GM21717 (cell line): ENCODE results near the gene KLK15.

Source experiments
- ATAC-seq: cut with Tn5 transposase; IDR thresholded peaks from one replicate; pipeline ENCODE4 v1.9.1; 2021; ENCODE audit warnings: mild to moderate bottlenecking, moderate library complexity; ENCODE audit not compliant: unreplicated experiment

Gene KLK15

DNA sequence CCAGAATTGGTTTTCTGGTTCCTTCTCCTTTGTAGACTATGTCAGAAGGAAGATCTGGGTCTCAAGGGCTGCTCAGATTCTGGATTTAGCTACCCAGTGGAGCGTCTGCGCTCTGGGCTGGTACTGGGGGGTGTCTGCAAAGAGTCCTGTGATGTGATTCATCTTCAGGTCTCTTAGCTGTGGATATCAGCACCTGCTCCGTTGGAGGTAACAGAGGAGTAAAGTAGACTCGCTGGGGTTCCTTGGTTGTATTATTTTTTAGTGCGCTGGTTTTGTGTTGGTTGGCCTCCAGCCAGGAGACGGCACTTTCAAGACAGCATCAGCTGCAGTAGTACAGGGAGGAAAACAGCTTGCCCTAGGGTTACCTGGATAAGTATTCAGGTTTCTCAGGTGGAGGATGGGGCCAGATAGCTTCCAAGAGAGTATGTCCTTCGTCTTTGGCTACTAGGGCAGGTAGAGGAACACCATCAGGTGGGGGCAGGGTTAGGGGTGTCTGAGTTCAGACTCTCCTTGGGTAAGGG is 10.4 kb upstream of the KLK15 start:
- no peak for ATAC-seq

DNA sequence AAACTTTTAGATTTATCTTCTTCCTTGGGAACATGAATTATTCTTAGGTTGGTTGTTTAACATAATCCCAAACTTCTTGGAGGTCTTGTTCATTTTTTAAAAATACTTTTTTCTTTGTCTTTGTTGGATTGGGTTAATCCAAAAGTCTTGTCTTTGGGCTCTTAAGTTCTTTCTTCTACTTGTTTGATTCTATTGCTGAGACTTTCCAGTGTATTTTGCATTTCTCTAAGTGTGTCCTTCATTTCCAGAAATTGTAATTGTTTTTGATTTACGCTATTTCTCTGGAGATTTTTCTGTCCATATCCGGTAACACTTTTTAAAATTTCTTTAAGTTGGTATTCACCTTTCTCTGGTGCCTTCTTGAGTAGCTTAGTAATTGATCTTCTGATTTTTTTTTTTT is 9.8 kb upstream of the KLK15 start:
- ATAC-seq = no peak

DNA sequence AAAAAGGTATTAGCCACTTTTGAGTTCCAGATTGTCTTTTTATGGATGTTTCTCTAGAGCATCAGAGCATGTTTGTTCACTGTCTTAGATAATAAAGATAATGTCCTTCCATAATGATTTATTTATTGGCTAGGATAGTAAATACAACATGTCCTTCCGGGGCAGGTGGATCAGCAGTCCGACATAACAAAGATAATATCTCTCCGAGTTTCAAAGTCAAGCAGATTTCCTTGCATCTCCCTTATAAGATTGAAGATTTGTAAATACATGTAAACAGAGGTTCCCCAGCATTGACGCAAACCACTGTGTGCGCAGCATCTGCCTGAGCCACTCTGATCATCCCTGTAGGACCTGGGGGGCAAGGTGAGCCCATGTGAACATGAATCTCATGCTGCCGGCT is 8.8 kb upstream of the KLK15 start:
- no peak for ATAC-seq

DNA sequence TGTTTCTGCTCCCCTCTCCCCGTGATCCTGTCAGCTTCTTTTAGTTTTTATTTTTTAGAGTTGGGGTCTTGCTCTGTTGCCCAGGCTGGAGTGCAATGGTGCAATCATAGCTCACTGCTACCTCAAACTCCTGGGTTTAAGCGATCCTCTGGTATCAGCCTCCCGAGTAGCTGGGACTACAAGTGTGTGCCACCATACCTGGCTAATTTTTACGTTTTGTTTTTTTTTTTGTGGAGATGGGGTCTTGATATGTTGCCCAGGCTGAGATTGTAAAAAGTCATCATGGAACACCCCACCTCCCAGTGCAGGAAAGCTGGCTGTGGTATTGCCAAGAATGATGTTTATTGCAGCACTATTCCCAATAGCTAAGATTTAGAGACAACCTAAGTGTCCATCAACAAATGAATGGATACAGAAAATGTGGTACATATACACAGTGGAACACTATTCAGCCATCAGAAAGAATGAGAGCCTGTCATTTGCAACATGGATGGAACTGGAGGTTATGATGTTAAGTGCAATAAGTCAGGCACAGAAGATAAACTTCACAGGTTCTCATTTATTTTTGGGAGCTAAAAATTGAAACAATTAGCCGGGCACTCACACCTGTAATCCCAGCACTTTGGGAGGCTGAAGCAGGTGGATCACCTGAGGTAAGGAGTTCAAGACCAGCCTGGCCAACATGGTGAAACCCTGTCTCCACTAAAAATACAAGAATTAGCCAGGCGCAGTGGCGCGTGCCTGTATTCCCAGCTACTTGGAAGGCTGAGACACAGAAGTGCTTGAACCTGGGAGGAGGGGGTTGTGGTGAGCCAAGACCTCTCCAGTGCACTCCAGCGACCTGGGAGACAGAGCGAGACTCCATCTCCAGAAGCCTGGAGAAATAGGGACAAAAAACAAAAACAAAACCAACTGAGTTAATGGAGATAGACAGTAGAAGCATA is 6.6 kb upstream of the KLK15 start:
- ATAC-seq = no peak

DNA sequence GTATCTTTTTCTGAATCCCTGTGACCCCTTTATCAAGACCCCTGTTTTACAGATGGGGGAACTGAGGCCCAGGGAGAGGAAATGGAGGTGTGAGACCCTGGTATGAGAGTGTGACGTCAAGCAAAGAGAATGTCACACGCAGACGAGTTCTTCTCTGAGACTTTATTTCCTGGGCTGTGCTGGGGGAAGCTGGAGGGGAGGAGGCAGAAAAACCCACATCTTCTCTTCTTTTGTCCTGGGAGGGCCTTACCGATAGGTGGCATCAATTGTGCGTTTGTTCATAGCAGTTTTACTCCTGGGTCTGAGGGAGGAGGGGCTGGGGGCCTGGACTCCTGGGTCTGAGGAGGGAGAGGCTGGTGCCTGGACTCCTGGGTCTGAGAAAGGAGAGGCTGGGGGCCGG is 4.9 kb upstream of the KLK15 start:
- no peak for ATAC-seq

DNA sequence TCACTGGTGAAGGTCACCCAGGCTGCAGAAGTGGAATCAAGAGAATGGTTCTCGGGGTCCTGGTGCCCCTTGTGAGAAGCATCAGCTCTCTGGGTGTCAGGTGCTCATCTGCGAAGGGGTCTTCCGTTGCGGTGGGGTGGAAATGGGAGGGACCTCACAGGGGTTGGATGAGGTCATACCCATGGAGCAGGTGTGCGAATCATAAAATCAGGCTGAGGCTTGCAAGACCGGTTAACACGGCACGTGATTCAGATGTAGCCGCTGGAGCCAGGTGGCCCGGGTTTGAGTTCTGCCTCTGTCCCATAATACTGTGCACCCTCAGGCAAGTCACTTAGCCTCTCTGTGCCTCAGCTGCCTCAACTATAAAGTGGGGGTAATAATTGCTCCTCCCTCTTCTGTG is 3.9 kb upstream of the KLK15 start:
- no peak for ATAC-seq

DNA sequence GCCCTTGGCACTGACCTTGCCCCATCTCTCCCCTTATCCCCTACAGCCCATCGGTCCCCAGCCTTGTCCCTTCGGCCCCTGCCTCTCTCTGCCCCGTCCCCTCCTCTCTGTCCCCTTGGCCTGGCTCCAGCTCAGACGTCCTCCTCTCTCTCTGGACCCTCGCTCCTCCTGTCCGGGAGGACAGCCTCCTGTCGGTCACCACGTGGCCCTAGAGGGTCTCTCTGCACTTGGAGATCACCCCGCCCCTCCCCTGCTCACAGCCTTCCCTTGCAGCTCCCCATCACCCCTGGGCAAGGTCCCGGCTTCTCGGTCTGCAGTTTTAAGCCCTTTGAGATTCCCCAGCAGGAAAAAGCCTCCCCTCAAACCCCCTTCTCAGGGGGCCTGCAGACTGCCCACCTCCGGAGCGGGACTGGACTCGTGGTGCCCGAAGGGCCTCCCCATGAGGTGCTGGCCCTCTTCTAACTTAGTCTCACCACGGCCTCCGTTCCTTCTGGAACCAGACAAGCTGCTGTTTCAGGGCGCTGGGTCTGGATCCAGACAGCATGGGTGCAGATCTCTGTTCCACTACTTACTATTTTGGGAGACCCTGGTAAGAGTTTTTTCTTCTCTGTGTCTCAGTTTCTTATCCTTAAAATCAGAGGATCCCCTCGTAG is 3.3 kb upstream of the KLK15 start:
- no peak for ATAC-seq

DNA sequence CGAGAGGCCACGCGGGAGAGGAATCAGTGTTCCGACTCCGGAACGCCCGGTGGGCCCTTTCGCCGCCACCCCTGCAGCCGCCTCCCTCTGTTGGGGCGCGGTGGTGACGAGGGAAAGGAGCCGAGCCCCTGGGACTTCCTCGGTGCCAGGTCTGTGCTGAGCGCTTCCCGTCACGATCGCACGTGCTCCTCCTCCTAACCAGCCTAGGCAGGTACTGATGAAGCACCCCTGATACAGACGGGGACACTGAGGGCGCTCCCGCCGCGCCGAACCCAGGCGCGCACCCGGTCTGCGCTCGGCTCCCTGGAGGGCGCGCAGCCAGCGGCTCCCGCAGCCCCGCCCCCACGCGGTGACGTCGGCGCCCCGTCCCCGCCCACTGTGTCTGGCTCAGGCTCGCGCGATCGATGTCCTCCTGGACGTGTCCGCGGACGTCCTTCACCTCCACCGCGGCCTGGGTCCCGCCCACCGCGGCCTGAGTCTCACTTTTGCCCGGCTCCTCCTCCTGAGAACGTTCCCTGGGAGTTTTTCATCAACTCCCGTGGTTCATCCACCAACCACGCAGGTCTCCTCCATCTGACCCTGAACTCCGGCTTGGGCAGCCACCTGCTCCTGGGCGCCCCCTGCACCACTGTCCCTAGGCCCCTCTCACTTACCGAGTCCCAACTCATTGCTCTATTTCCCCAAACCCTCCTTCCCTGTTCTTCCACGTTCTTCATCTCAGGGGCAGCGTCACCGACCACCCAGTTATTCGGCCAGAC is 2.6 kb upstream of the KLK15 start:
- no peak for ATAC-seq

DNA sequence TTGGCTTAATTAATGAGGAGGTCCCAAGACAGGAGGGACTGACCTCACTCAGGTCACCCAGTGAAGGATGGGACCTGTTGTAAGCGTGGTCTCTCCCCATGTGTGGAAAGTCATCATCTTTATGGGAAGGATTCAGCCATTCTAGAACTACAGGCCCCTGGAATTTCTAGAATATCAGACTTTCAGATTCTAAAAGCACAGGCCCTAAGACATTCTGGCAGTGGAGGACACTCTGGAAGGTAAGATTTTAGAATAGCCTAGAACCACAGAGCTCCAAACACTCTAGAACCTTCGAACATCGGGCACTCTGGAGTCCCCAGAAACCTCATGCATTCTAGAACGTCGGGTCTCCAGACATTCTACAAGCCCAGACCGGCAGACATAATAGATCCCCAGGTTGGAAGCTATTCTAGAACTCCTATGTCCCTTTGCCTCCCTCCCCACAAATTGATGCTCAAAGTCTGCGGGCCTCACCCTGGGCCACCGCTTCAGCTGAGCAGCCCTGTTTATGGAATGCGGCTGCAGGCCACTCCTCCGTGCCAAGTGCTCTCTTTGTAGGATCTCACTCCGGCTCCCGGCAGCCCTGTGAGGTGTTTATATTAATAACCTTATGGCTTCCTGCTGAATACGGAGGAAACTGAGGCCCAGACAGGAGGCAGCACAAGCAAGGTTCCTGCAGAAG is 1.9 kb upstream of the KLK15 start:
- ATAC-seq = no peak

DNA sequence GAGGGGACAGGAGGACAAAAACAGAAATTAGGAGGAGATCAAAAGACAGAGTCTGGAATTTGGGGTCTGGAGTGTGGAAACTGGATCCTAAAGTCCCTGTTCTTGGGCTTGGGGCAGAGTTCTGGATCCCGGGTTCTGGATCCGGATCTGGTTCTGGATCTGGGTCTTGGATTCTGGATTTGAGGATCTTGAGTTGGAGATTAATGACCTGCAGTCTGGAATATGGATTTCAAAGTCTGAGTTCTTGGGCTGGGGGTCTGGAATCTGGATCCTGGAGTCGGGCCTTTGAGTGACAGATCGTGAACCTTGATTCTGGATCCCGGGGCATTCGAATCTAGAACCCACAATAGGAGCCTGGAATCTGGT is 411 bp upstream of the KLK15 start:
- no peak for ATAC-seq

DNA sequence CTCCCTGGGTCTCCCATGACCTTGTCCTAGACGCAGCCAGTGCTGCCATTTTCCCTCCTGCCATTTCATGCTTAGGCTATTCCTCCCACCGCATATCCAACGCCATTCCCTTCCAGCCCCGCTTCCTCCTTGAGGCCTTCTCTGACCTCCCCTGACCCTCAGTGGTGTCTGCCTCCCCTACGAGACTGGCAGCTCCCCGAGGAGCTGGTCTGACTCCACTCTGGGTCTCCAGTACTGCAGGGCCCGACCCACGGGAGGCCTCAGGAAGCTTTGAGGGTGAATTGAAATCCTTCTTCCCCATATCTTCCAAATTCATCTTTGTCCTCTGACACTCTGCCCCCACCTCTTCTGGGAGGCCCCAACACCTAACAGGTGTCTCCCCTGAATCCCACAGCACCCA is 708 bp downstream of the KLK15 start:
- ATAC-seq = no peak

DNA sequence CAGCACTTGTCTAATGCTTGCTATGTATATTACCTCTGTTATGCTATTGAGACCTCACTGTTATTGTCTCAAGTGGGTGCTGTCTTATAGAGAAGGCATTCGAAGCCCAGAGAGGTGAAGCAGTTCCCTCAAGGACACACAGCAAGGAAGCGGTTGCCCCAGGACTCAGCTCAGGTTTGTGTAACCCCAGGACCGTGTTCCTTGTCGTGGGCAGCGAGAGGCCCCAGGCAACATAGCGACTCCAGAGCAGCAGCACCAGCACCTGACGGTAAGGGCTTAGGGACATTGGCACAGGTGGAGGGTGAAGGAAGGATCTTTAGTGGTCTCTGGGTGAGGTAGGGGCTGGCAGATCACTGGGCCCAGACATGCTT is 2.4 kb downstream of the KLK15 start:
- ATAC-seq = no peak

DNA sequence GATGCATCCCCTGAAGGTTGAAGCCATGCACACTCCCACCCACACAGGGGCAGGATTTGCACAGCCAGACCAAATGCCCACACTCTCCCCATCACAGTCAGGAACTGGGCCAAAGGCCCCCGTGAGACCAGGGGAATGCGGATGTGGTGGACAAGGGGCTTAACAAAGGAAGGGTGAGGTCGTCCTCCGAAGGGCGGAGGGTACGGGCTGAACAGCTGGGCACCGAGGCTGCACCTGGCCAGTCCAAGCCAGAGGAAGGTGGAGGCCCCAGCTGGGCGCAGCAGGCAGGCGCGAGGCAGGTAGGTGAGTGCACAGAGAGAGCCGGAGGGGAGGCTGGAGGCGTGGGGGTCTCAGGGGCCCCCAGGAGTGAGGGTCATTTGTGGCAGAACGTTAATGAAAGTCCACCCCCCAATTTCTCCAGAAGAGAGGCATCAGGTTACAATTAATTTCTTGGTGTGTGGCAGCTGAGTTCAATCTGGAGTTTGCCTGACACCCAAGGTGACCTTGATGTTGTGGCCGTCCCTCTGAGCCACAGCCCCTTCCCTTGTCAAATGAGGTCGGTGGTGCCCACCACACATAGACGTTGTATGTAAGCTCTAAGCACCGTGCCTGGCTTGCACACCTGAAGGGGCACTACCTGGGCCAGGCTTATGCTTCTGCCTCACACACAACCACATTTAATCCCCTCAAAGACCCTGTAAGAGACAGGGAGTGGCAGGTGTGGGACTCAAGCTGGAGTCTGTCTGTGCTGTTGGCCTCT is 2.9 kb downstream of the KLK15 start:
- no peak for ATAC-seq

DNA sequence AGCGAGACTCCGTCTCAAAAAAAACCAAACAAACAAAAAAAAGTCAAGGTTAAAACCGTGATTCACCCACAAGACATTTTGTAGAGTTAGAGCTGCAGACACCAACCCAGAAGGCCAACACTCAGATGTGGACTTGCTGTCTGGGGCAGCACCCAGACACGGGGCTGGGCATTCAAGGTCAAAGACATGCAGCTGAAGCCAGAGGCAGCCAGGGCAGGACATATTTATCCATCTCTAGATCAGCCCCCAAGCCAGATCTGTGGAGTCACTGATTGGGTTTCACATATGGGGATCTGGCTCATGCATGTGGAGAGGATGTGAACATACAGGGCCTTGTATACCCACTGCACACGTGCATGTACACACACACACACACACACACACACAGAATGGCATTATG is 3.6 kb downstream of the KLK15 start:
- ATAC-seq = no peak

DNA sequence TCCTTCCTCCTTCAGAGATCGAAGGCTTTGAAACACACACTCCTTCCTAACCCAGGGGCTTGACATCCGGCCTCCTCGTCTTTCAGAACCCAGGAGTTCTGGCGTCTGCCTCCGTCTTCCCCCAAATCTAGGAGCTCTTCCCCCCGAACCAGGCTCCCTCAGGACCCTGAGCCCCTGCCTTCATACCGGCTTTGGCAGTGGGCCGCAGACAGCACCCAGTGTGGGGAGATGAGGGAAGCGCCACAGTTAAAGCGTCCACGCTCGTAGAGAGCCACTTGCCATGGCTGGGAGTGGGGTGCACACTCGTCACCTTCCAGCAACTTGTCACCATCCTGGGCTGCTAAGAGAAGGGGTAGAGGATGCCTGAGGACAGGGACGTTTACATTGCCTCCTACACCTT is 5.9 kb downstream of the KLK15 start:
- ATAC-seq = no peak

DNA sequence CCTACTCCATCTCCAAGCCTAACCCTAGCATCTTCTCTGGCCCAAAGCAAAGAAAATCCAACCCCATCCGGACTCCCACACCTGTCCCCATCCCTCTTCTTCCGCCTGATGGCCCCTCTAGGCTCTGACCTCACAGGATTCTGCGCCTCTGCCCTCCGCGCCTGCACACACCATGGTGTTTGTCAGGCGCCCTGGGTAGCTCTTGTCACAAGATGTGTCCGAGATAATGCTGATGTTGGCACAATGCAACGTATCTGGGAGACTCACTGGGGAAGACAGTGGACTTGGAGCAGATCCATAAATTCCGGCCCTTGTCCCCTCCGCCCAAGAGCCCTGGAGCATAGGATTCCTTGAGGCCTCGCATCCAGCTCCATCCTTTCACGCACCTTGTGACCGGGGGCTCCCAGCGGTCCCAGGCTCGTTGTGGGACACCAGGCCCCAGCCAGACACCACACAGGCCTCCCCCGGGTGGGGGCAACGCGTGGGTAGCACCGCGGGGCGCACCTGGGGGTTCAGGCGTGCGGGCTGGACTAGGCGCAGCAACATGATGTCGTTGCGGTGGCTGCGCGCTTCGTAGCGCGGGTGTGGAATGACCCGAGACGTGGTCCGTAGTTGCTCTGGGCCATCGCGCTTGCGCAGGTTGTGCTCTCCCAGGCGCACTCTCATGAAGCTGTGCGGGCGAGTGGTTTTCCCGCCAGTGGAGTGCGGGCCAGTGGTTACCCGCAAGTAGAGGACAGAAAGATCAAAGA is 6.7 kb downstream of the KLK15 start:
- no peak for ATAC-seq

DNA sequence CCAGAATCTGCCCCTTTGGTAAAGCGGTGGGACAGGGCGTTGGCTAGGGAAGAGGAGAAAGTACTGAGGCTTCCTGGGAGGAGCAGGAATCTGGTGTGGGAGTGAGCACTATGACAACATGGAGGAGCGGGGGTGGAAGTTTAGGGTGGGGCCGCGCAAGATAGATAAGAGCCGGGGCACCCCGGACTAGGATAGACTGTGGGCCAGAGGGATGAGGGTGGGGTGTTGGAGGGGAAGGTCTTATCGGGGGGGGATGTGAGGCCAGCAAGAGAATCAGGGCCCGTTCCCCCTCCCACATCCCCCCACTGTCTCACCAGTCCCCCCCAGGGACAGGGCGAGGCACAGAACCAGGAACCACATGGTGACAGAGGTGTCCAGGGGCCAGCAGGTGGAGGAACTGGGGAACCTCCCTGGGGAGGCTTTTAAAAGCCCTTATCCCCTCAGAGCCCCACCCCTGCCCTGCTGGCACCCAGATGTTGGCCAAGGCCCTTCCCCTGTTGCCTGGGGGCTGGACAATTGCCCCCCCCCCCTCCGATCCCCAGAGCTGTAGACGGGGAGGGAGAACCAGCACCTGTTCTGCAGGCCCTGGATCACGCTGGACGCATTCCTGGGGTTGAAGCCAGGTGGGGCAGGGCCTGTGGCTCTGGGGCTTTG is 9.9 kb downstream of the KLK15 start, which contains the start of gene KLK1:
Gene KLK1, minus strand, starts transcription at position 399 of the 654 bp plus-strand sequence. Its CDS starts 39 bp downstream, at position 360.
- no peak for ATAC-seq

DNA sequence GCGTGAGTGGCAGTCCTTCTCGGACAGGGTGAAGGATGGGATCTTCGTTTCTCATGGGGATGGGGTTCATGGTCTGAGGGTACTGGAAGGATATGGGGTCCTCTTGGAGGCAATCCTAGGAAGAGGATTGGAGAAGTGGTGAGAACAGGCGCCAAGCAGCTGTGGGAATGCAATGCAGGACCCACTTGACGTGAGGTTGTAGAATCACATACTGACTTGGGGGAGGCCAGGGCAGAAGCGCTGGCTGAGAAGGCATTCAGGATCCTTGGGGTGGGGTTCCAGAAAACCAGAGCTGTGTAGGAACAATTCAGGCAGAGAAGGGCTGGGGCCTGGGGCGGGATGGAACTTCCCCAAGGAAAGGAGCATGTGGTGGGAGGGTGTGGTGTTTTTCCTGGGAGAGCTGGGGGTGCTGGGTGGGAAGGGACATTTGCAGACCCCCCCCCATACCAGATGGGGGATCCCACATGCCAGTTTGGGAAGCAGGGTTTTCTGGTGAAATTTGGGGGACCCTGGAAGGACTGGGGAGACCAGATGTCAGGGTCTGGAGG is 10.6 kb downstream of the KLK15 start:
- ATAC-seq = no peak

DNA sequence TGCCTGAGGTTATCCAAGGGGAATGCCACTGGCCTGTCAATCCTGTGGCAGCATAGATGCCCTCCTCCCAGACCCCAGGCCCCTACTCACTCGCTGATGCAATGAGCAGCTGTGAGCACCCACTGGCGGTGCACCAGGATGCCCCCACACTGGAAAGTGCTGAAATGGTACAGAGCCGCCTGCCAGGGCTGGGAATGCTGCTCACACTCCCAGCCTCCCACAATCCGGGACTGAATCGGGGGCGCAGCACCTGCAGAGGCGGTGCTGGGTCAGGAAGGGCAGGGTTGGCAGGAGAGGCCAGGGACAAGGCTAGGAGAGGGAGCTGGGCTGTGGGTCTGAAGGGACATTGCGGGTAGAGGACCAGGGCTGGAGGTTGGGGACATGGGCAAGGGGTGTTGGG is 11.8 kb downstream of the KLK15 start:
- ATAC-seq = no peak
